Measurements from ENCODE around the gene GPATCH8. TPM values are rescaled to one million over a fixed set of nuclear protein-coding genes. Genes with fewer than 3 reads are reported as not detected.

GPATCH8 gene
- total and polyA plus RNA-seq, 10 of the 15 experiments (the other 5 are each of a cell fraction or from before 2014, with no cell fraction given): 11.7 to 45.1 (median 21.3) TPM

DNA sequence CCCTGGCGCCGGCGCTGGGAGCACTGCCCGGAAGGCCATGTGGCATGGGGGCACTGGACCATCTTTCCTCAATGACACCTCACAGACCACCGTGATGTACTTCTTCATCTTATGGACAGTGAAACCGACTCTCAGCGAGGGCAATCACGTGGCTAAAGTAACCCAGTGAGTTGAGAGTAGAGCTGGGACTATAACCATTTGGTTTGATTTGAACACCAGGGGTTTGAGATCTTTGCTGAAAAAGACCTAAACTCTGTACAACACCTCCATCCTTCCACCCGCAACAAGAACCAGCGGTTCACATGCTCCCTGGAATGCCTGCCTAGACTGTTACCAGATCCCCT, 117.1 kb downstream of the GPATCH8 start (continued):
- TF ChIP-seq STAT3 (IDR thresholded peaks at IDR 0.05; ENCODE audit: low read depth, low read length): no peak
- no peak for TF ChIP-seq MTA2 (IDR thresholded peaks at IDR 0.05; ENCODE audit: low read depth)
- TF ChIP-seq, protein P1, sequence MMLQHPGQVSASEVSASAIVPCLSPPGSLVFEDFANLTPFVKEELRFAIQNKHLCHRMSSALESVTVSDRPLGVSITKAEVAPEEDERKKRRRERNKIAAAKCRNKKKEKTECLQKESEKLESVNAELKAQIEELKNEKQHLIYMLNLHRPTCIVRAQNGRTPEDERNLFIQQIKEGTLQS (IDR thresholded peaks at IDR 0.05; ENCODE audit: borderline replicate concordance, extremely low read depth, low read depth, low read length): no peak
- TF ChIP-seq YY1 (IDR thresholded peaks at IDR 0.05; ENCODE audit: low read depth, low read length): no peak
- TF ChIP-seq CEBPB (IDR thresholded peaks at IDR 0.05; ENCODE audit: borderline replicate concordance in 1 of 2, low read depth in 2 of 2, low read length in 2 of 2): no peak
- TF ChIP-seq, protein P2, sequence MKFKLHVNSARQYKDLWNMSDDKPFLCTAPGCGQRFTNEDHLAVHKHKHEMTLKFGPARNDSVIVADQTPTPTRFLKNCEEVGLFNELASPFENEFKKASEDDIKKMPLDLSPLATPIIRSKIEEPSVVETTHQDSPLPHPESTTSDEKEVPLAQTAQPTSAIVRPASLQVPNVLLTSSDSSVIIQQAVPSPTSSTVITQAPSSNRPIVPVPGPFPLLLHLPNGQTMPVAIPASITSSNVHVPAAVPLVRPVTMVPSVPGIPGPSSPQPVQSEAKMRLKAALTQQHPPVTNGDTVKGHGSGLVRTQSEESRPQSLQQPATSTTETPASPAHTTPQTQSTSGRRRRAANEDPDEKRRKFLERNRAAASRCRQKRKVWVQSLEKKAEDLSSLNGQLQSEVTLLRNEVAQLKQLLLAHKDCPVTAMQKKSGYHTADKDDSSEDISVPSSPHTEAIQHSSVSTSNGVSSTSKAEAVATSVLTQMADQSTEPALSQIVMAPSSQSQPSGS (IDR thresholded peaks at IDR 0.05; ENCODE audit: low read length): no peak
- no peak for TF ChIP-seq IKZF2 (IDR thresholded peaks at IDR 0.05)
- TF ChIP-seq, protein P3, sequence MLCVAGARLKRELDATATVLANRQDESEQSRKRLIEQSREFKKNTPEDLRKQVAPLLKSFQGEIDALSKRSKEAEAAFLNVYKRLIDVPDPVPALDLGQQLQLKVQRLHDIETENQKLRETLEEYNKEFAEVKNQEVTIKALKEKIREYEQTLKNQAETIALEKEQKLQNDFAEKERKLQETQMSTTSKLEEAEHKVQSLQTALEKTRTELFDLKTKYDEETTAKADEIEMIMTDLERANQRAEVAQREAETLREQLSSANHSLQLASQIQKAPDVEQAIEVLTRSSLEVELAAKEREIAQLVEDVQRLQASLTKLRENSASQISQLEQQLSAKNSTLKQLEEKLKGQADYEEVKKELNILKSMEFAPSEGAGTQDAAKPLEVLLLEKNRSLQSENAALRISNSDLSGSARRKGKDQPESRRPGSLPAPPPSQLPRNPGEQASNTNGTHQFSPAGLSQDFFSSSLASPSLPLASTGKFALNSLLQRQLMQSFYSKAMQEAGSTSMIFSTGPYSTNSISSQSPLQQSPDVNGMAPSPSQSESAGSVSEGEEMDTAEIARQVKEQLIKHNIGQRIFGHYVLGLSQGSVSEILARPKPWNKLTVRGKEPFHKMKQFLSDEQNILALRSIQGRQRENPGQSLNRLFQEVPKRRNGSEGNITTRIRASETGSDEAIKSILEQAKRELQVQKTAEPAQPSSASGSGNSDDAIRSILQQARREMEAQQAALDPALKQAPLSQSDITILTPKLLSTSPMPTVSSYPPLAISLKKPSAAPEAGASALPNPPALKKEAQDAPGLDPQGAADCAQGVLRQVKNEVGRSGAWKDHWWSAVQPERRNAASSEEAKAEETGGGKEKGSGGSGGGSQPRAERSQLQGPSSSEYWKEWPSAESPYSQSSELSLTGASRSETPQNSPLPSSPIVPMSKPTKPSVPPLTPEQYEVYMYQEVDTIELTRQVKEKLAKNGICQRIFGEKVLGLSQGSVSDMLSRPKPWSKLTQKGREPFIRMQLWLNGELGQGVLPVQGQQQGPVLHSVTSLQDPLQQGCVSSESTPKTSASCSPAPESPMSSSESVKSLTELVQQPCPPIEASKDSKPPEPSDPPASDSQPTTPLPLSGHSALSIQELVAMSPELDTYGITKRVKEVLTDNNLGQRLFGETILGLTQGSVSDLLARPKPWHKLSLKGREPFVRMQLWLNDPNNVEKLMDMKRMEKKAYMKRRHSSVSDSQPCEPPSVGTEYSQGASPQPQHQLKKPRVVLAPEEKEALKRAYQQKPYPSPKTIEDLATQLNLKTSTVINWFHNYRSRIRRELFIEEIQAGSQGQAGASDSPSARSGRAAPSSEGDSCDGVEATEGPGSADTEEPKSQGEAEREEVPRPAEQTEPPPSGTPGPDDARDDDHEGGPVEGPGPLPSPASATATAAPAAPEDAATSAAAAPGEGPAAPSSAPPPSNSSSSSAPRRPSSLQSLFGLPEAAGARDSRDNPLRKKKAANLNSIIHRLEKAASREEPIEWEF (IDR thresholded peaks at IDR 0.05; ENCODE audit: insufficient replicate concordance, low read depth, low read length): no peak
- no peak for TF ChIP-seq KDM1A (IDR thresholded peaks at IDR 0.05; ENCODE audit: borderline replicate concordance)
- no peak for TF ChIP-seq SRF (IDR thresholded peaks at IDR 0.05; ENCODE audit: low read depth in 2 of 2, low read length in 2 of 2)

All from GM12878 (cell line).